ENCODE results near the gene SORBS2.

DNA sequence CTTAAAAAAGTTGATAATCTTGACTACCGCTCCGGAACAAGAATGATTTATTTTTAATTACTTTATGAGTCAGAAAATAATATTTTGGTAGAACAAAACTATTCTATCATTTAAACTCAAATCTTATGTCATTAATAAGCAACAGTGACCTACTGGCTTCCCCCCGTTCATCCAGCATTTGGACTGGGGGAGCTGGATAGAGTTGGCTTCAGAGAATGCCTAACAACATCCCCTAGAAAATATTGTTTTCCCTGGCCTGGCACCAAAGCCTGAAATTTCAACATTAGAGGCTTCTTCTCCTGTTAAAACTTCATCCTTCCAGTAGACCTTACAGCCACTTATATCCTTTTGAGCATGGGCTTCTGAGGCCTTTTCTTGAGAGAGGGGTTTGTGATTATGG, 221.0 kb downstream of the SORBS2 start:
- TF ChIP-seq, protein P1, sequence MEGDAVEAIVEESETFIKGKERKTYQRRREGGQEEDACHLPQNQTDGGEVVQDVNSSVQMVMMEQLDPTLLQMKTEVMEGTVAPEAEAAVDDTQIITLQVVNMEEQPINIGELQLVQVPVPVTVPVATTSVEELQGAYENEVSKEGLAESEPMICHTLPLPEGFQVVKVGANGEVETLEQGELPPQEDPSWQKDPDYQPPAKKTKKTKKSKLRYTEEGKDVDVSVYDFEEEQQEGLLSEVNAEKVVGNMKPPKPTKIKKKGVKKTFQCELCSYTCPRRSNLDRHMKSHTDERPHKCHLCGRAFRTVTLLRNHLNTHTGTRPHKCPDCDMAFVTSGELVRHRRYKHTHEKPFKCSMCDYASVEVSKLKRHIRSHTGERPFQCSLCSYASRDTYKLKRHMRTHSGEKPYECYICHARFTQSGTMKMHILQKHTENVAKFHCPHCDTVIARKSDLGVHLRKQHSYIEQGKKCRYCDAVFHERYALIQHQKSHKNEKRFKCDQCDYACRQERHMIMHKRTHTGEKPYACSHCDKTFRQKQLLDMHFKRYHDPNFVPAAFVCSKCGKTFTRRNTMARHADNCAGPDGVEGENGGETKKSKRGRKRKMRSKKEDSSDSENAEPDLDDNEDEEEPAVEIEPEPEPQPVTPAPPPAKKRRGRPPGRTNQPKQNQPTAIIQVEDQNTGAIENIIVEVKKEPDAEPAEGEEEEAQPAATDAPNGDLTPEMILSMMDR (IDR thresholded peaks at IDR 0.05): no peak
- no peak for TF ChIP-seq POLR2A (IDR thresholded peaks at IDR 0.05)

All from testis (tissue), 2 donors.